ENCODE results near the gene TTC31.

- no peak for TF ChIP-seq POLR2A (IDR thresholded peaks at IDR 0.05)
- TF ChIP-seq, protein P1, sequence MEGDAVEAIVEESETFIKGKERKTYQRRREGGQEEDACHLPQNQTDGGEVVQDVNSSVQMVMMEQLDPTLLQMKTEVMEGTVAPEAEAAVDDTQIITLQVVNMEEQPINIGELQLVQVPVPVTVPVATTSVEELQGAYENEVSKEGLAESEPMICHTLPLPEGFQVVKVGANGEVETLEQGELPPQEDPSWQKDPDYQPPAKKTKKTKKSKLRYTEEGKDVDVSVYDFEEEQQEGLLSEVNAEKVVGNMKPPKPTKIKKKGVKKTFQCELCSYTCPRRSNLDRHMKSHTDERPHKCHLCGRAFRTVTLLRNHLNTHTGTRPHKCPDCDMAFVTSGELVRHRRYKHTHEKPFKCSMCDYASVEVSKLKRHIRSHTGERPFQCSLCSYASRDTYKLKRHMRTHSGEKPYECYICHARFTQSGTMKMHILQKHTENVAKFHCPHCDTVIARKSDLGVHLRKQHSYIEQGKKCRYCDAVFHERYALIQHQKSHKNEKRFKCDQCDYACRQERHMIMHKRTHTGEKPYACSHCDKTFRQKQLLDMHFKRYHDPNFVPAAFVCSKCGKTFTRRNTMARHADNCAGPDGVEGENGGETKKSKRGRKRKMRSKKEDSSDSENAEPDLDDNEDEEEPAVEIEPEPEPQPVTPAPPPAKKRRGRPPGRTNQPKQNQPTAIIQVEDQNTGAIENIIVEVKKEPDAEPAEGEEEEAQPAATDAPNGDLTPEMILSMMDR (IDR thresholded peaks at IDR 0.05): no peak
These were observed 42.3 kb upstream of the TTC31 start for GRCh38 chr2:74440378-74441169.

Data from lower leg skin (tissue), 3 donors.